ENCODE data around the gene SPTBN1. TPM values are rescaled to one million over a fixed set of nuclear protein-coding genes. Genes with fewer than 3 reads are reported as not detected.
A peak's percentile ranks its signal among the peaks of the same experiment; 100 is the strongest.

The SPTBN1 gene
- total RNA-seq, 8 experiments from 2014 or later = 114 to 408 (median 185) TPM

DNA sequence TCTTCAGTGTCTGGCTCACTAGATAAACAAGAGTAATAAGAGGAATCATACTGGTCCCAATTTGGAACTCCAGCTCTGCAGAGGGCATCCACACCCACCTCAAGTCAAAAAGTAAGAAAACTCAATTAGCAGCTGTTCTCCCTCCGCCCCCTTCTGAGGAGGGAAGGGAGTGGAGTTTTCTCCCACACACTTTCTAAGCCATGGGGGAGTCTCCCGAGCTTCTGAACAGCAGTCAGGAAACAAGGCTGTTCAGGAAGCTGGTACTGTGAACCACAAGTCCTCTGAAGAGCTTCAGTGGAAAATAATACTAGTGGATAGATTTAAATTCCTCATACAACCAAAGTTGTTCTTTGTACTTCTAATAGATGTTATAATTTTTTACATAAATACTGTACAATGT is 32.9 kb upstream of the SPTBN1 start:
- Histone ChIP-seq H3K4me1 (replicated peaks in 1 of 2) (peaks cover 0 to 5% of the 10 kb centered on the region in 2 donors), H3K27ac (no peak overlapping the region), H3K4me3 (no peak overlapping the region)
- 0 to 83% (median 78%) methylated on average over 1 to 2 of the region's 2 CpGs; no CpG with 5 or more reads in 3 of the 10 experiments for WGBS, 10 experiments
- peak in 3 of 8 experiments; percentile 7 to 21 (median 12) for ATAC-seq (replicated peaks in 6 of 8)
- in situ Hi-C loops (cut with MboI; ENCODE audit: low pct_unique_long_range_greater_than_20kb in 2 of 9, low sequenced_read_pairs in 9 of 9, unreplicated experiment in 9 of 9) = no loop called here

DNA sequence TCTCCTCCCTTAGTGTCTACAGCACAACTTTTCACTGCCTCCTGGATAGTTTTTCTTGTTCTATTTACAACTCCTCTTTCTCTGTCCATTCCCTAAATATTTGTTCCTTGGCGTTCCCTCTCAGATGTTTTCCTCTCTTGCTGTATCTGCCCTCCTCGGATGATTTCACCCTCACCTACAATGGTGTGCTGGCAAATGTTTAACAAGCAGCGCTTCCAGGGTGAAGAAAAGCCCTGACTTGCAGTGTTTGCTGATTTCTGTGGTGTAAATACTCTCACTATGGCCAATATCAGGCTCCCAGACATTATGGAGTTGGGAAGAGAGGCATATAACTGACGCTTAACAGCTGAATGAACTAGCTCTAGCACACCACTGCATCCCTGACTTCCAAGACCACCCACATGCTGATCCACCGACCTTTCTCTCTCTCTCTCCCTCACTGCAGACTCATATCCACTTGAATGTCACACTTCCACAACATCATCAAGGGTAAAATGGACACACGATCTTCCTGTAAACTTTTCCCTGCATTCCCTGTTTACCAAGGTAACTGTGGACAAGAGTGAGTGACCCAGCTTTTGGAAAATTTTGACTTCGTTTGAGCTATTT is 31.5 kb upstream of the SPTBN1 start:
- H3K4me3 ChIP-seq = no peak overlapping the region
- WGBS, 10 experiments = 52 to 100% (median 76%) methylated on average over 2 to 7 of the region's 7 CpGs; no CpG with 5 or more reads in 2 of the 10 experiments
- H3K27ac ChIP-seq = no peak overlapping the region
- in situ Hi-C loops (cut with MboI; ENCODE audit: low pct_unique_long_range_greater_than_20kb in 2 of 9, low sequenced_read_pairs in 9 of 9, unreplicated experiment in 9 of 9) = no loop called here
- H3K4me1 ChIP-seq (replicated peaks in 1 of 2) = peaks cover 0 to 5% of the 10 kb centered on the region in 2 donors
- ATAC-seq (replicated peaks in 6 of 8) = peak in 2 of 8 experiments; percentile 45 to 81

DNA sequence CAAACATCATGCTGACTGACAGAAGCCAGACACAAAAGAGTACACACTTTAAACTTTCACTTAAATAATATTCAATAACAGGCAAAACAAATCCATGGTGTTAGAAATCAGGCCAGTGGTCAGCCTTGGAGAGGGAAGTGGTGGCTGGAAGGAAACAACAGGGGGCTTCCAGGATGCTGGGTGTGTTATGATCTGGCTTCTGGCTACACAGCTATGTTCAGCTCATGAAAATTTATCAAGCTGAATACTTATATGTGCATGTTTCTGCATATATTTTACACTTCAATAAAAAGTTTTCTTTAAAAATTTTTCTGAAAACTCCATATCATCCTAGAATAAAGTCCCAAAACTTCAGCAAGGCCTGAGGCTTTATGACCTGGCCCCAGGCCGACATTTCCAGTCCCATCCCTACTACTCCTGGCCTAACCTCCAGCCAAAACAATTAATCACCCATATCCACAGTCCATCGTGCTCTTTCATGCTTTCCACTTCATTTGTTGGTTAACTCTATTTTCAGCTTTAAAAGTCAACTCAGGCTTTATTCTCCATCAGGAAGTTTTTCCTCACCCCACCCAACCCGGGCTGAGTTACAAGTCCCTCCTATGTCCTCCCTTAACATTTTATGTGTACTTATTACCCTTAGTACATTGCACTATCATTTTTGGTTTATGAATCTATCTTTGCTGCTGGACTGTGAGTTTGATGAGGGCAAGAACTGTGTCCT is 27.9 kb upstream of the SPTBN1 start:
- 0 to 100% (median 17%) methylated on average over 1 to 3 of the region's 3 CpGs; no CpG with 5 or more reads in 1 of the 10 experiments for whole genome bisulfite sequencing, 10 experiments
- no peak overlapping the region for H3K27ac ChIP-seq

DNA sequence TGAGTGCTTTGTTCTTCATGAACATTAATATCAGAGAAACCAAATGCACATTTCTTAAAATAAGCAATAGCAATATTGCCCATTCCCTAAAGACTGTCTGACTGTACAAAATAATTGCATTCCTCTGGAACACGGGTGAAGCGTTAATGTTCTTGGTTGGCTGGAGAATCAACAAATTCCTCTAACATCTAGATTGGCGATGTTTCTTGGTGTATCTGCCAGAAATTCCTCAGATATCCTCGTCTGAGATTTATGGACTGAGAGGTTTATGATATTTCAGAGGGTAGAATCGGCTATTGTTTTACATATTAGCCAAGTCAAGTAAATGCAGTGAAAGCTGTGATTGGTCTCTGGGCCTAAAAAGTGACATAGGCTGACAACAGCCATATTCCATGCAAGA is 27.1 kb upstream of the SPTBN1 start:
- 0 to 100% (median 84%) methylated on average over 1 to 5 of the region's 5 CpGs for WGBS, 10 experiments
- H3K4me3 ChIP-seq = no peak overlapping the region
- ATAC-seq (replicated peaks in 6 of 8) = no peak
- no peaks in the 10 kb centered on the region for H3K4me1 ChIP-seq (replicated peaks in 1 of 2)
- H3K27ac ChIP-seq = no peak overlapping the region
- in situ Hi-C loops (cut with MboI; ENCODE audit: low pct_unique_long_range_greater_than_20kb in 2 of 9, low sequenced_read_pairs in 9 of 9, unreplicated experiment in 9 of 9) = no loop called here

More for the DNA sequence above, 27.9 kb upstream of the SPTBN1 start:
- in situ Hi-C loops (cut with MboI; ENCODE audit: low pct_unique_long_range_greater_than_20kb in 2 of 9, low sequenced_read_pairs in 9 of 9, unreplicated experiment in 9 of 9) = no loop called here
- Histone ChIP-seq H3K4me1 (replicated peaks in 1 of 2) (no peaks in the 10 kb centered on the region), H3K4me3 (no peak overlapping the region)
- ATAC-seq (replicated peaks in 6 of 8) = peak in 3 of 8 experiments; percentile 66 to 77 (median 69)

DNA sequence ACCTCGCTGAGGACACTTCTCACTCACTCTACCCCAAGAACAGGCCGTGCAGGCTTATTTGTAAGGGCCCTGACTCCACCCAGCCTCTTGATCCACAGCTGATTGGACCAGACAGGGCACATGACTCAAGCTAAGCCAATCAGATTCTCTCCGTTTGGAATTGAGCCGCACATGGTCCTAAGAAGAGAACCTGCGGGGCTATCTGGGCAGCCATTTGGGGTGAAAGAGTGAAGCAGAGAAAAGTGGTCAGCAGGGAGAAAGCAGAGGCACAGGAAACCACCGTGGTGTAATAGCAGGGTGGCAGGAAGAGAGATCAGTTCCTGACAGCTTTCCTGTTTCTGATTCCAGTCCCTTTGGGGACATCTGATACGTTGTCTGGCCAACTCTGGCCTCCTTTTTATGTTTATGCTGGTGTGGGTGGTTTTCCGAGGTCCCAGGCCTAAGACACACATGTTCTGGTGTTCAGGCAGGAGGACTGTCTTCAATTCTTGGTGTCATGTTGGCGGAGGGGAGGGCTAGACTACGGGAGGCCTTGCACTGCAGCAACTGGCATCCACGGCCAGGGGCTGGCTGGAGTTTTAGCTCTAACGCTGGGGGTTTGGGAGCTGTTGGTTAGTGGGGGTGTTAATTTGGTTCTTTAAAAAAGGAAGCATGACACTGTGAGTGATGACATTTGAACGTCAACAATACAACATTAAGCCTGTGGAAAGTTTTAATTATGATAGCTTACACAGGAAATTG is 26.1 kb upstream of the SPTBN1 start:
- in situ Hi-C loops (cut with MboI; ENCODE audit: low pct_unique_long_range_greater_than_20kb in 2 of 9, low sequenced_read_pairs in 9 of 9, unreplicated experiment in 9 of 9) = no loop called here
- WGBS, 10 experiments = 44 to 100% (median 88%) methylated on average over 1 to 10 of the region's 13 CpGs; no CpG with 5 or more reads in 1 of the 10 experiments
- no peaks in the 10 kb centered on the region for H3K4me1 ChIP-seq (replicated peaks in 1 of 2)
- ATAC-seq (replicated peaks in 6 of 8) = no peak
- no peak overlapping the region for H3K4me3 ChIP-seq
- H3K27ac ChIP-seq = no peak overlapping the region

DNA sequence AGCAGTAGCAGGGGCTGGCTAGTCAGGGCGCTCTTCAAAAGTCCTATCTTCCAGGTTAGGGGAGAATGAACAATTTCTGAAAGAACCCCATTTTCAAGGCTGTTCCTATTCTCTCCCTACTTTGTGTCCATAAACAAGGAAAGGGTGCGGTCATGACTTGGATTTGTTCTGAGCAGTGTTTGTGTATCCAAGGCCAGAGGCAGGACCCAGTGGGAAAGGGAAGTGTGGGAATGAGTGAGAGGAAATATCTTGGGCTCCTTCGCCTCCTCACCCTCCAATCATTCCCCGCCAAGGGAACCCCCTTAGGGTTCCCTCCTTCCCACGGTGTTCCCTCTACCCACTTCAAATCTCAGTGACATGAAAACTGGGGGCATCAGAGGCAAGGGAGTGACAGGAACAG is 25.5 kb upstream of the SPTBN1 start:
- Histone ChIP-seq H3K4me3 (no peak overlapping the region), H3K27ac (no peak overlapping the region), H3K4me1 (replicated peaks in 1 of 2) (no peaks in the 10 kb centered on the region)
- in situ Hi-C loops (cut with MboI; ENCODE audit: low pct_unique_long_range_greater_than_20kb in 2 of 9, low sequenced_read_pairs in 9 of 9, unreplicated experiment in 9 of 9) = no loop called here
- 38 to 100% (median 100%) methylated on average over 1 to 3 of the region's 5 CpGs; no CpG with 5 or more reads in 1 of the 10 experiments for WGBS, 10 experiments
- ATAC-seq (replicated peaks in 6 of 8) = no peak

DNA sequence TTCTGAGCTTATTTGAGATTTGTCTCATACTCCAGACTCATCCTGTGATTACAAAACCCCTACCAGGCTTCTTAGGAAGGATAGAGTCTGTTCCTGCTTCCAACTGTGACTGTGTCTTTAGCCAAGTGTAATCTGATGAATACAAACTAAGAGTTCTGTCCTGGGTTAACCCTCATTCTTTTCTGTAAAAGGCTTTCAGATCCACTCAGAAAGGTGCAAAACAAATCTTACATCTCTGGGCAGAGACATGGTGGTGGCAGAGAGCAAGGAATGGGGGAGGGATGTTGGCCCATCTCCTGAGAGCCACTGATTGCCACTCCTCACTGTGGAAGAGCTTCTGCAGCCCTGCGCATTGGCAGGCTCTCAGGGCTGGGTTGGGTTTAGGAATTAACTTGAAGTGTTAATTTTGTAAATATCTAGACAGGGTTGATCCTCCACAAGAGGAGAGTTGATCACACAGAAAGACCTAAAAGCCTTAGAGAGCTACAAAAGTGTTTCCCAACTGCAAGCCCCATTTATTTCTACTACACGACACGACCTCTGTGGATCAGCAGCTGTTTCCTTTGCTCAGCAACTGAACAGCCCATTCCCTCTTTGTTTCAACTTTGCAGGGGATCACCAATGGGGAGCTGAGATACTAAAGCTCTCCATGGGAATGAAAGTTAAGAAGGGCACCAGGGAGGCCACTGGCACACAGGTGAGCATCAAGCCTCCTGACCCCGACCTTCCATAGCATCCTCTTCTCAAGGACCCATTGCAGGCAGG is 23.7 kb upstream of the SPTBN1 start:
- in situ Hi-C loops (cut with MboI; ENCODE audit: low pct_unique_long_range_greater_than_20kb in 2 of 9, low sequenced_read_pairs in 9 of 9, unreplicated experiment in 9 of 9) = no loop called here

DNA sequence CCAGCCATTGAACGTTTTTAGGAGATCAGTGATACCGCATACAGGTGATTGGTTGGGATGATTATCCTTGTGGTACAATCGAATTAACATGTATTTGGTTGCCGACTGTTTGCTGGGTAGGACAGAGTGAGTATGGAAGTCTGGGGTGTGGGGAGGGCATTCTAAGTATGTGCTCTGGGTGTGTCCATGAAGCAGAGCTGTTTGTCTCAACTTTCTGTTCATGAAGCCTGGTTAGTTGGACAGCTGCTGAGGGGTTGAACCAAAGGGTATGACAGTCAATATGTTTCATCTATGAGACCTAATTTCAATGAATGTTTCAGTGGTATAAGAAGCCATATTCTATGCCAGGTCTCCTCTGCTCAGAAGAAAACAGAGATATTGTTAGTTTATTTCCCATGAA is 21.9 kb upstream of the SPTBN1 start:
- WGBS, 10 experiments = 61 to 90% (median 79%) methylated on average over 2 to 4 of the region's 4 CpGs; no CpG with 5 or more reads in 4 of the 10 experiments
- H3K4me3 ChIP-seq = no peak overlapping the region
- in situ Hi-C loops (cut with MboI; ENCODE audit: low pct_unique_long_range_greater_than_20kb in 2 of 9, low sequenced_read_pairs in 9 of 9, unreplicated experiment in 9 of 9) = no loop called here
- H3K27ac ChIP-seq = no peak overlapping the region
- no peaks in the 10 kb centered on the region for H3K4me1 ChIP-seq (replicated peaks in 1 of 2)
- ATAC-seq (replicated peaks in 6 of 8) = peak in 3 of 8 experiments; percentile 34 to 75 (median 57)

More for the DNA sequence above, 23.7 kb upstream of the SPTBN1 start:
- no peak overlapping the region for H3K4me3 ChIP-seq
- H3K4me1 ChIP-seq (replicated peaks in 1 of 2) = no peaks in the 10 kb centered on the region
- WGBS, 10 experiments = 60 to 100% (median 82%) methylated on average over 1 to 3 of the region's 4 CpGs; no CpG with 5 or more reads in 4 of the 10 experiments
- ATAC-seq (replicated peaks in 6 of 8) = peak in 2 of 8 experiments; percentile 7 to 9
- H3K27ac ChIP-seq = no peak overlapping the region

DNA sequence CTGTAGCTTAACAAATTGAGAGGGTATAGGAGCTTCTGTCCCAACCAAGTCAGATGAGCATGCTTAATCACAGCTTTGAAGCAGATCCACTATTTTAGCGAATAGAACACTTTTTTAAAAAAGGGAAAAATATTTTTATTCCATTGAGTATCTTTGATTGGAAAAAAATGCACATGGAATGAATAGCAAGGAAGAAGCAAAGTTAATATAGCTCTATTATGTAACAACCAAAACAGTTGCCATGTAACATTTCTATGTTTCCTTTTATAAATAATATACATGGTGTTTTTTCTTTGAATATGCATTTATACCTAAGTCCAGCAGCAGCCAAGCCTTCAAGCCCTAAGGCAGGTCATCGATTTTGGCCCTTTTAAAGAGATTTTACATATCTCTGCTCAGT is 21.4 kb upstream of the SPTBN1 start:
- H3K4me3 ChIP-seq = no peak overlapping the region
- WGBS, 10 experiments = 0 to 92% (median 81%) methylated on average over 1 to 2 of the region's 2 CpGs; no CpG with 5 or more reads in 2 of the 10 experiments
- in situ Hi-C loops (cut with MboI; ENCODE audit: low pct_unique_long_range_greater_than_20kb in 2 of 9, low sequenced_read_pairs in 9 of 9, unreplicated experiment in 9 of 9) = no loop called here
- ATAC-seq (replicated peaks in 6 of 8) = peak in 1 of 8 experiments; percentile 18
- H3K4me1 ChIP-seq (replicated peaks in 1 of 2) = no peaks in the 10 kb centered on the region
- H3K27ac ChIP-seq = no peak overlapping the region

DNA sequence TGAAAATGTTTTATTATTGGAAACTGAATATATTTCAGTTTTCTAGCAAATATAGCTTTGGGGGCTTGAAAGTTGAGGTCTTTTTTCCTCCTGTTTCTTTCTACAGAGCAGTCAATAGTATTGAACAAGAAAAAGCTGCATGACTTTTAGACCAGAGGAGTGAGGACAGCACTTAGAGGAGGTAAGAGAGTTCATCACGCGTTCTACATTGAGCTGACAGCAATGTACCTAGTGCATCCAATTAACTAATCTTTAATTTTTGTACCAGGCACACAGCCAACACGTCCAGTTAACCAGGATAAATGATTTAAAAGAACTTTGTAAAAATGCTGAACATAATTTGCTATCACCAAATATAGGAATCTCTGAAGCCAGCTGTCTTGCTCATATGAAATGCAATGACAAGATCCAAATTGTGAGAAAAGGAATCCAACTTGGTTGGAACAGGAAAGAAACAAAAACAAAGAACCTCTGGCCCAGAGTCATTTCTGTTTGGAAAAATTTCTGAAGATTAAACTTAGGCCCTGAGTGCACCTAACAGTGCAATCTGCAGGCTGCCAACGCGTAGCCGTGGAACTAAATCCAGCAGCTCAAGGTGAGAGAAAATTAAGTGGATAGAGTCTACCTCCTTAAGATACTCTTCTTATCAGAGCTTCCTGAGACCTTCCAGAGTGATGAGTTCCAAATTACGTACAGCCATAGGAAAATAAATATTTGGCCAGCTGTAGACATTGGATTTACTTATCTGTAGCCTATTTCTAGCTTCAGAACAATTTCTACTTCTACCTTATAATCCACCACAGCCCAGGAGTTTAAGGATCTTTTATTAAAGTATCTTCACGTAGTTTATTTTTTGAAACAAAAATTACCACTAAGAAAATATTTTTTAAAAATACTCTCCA is 20.6 kb upstream of the SPTBN1 start:
- in situ Hi-C loops (cut with MboI; ENCODE audit: low pct_unique_long_range_greater_than_20kb in 2 of 9, low sequenced_read_pairs in 9 of 9, unreplicated experiment in 9 of 9) = no loop called here
- Histone ChIP-seq H3K4me1 (replicated peaks in 1 of 2) (no peaks in the 10 kb centered on the region), H3K27ac (no peak overlapping the region), H3K4me3 (no peak overlapping the region)
- WGBS, 10 experiments = 73 to 100% (median 89%) methylated on average over 4 to 8 of the region's 8 CpGs
- no peak for ATAC-seq (replicated peaks in 6 of 8)

DNA sequence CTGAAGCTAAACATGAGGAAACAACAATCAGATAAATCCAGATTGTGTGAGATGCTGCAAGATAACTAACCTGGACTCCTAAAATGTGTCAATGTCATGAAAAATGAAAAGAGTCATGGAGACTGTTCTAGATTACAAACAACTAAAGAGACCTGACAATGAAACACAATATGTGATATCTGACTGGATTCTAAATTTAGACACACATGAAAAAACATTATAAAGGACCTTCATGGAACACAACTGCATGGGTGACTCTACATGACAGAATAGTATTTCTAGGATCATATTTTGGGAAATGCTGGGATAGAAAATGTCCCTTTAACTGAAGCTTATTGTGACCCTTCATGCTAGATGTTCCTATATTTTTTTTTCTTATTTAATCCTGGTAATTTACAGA is 18.5 kb upstream of the SPTBN1 start:
- Histone ChIP-seq H3K4me3 (no peak overlapping the region), H3K4me1 (replicated peaks in 1 of 2) (no peaks in the 10 kb centered on the region), H3K27ac (no peak overlapping the region)
- no peak for ATAC-seq (replicated peaks in 6 of 8)
- in situ Hi-C loops (cut with MboI; ENCODE audit: low pct_unique_long_range_greater_than_20kb in 2 of 9, low sequenced_read_pairs in 9 of 9, unreplicated experiment in 9 of 9) = no loop called here

DNA sequence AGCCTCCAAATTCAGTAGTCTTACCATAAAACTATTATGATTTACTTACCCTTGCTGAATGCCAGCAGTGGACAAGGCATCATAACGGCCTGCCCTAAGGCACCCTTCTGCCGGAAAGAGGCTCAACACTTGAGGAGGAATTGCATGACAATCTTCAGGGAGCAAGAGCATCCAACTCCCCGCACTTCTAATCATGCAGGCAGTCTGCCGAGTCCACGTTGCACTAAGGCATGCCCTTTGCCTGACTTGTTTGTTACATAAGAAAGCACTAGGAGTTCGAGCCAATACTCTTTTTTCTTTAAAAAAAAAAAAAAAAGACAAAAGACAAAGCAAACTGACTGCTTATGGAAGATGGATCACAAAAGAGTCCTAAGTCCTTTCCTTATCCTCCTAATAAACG is 17.9 kb upstream of the SPTBN1 start:
- 7 to 87% (median 39%) methylated on average over 1 to 6 of the region's 7 CpGs; no CpG with 5 or more reads in 1 of the 10 experiments for WGBS, 10 experiments
- ATAC-seq (replicated peaks in 6 of 8) = peak in 2 of 8 experiments; percentile 16 to 66
- no peaks in the 10 kb centered on the region for H3K4me1 ChIP-seq (replicated peaks in 1 of 2)
- H3K4me3 ChIP-seq = no peak overlapping the region
- in situ Hi-C loops (cut with MboI; ENCODE audit: low pct_unique_long_range_greater_than_20kb in 2 of 9, low sequenced_read_pairs in 9 of 9, unreplicated experiment in 9 of 9) = no loop called here
- no peak overlapping the region for H3K27ac ChIP-seq
